Measurements from ENCODE around the gene PLAAT2.

The PLAAT2 gene

DNA sequence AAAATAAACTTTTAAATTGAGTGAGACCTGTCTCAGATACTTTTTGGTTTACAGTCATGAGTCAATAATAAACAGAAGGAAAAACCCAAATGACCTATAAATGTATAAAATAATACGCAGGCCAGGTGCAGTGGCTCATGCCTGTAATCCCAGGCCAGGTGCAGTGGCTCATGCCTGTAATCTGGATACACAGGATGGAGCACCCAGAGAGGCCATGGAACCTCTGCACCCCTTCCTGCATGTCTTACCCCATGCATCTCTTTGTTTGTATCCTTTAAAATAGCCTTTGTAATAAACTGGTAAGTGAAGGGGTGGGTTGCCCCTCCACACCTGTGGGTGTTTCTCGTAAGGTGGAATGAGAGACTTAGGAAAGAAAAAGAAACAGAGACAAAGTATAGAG is 35.5 kb downstream of the PLAAT2 start:
- in situ Hi-C loops (cut with HindIII; ENCODE audit: low sequenced_read_pairs), result no loop called here

DNA sequence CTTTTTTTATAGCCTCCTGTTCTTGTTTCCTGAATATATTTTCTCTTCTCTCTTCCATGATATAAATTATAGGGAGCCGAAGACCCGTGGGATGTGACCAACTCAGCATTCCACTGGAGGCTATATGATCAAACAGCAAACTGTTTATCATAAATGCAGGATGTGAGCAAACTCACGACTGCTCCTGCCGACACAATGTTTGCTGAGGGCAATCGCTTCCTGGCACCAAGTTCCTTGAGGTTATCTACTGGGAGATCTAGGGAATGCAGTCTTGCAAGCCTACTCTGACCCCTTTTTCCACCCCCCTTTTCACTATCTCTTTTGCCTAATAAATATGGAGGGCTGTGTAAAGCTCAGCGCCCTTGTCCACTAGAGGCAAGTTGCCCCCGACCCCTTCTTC is 40.0 kb downstream of the PLAAT2 start:
- in situ Hi-C loops (cut with HindIII; ENCODE audit: low sequenced_read_pairs), result no loop called here

GRCh38 chr11:63521896-63522295 is 41.3 kb downstream of the PLAAT2 start:
- in situ Hi-C loops (cut with HindIII; ENCODE audit: low sequenced_read_pairs), result no loop called here

DNA sequence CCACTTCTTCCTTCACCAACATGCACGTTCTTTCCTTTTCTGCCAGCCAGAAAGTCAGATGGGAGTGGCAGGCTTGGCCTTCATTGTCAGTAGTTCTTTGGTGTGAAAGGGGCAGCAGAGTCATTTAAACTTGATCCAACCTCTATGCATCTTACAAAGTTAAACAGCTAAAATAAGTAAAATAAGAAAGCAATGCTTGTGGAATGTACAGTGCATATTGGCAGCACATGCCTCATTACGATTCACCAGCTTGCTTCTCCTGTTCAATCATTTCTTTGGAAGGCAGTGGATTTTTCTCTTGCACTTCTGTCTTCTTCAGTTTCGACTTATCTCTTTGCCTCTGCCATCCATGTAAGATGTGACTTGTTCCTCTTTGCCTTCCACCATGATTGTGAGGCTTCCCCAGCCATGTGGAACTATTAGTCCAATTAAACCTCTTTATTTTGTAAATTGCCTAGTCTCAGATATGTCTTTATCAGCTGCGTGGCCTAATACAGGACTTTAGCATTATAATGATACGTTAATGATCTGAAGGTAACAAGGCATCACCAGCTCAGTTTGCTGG is 42.5 kb downstream of the PLAAT2 start:
- in situ Hi-C loops (cut with HindIII; ENCODE audit: low sequenced_read_pairs), result no loop called here

DNA sequence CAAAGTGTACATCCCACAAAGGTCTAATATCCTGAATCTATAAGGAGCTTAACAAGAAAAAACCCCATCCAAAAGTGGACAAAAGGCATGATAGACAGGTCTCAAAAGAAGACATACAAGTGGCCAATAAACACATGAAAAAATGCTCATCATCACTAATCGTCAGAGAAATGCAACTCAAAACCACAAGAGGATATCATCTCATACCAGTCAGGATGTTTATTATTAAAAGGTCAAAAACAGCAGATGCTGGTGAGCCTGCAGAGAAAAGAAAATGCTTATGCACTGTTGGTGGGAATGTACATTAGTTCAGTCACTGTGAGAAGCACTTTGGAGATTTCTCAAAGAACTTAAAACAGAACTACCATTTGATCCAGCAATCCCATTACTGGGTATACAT is 44.6 kb downstream of the PLAAT2 start:
- in situ Hi-C loops (cut with HindIII; ENCODE audit: low sequenced_read_pairs), result no loop called here

DNA sequence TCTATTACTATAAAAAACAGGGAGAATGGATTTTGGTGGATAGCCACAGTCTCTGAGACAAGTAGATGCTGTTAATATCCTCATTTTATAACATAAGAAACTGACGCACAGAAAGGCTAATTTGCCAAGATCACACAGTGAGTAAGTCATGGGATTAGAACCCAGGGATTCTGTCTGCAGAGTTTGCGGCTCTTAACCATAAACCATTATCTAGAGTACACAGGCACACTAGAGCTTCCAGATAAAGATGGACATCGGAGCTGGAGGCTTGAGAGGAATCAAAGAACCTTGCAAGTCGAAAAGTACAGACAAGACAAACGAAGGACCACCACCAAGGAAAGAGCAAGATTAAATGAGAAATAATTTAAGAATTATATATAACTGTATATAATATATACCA is 46.0 kb downstream of the PLAAT2 start:
- in situ Hi-C loops (cut with HindIII; ENCODE audit: low sequenced_read_pairs), result no loop called here

- in situ Hi-C loops (cut with HindIII; ENCODE audit: low sequenced_read_pairs), result no loop called here
Measured at GRCh38 chr11:63516109-63516508, 47.1 kb downstream of the PLAAT2 start.

GRCh38 chr11:63512816-63513215 is 50.4 kb downstream of the PLAAT2 start:
- in situ Hi-C loops (cut with HindIII; ENCODE audit: low sequenced_read_pairs), result no loop called here

- in situ Hi-C loops (cut with HindIII; ENCODE audit: low sequenced_read_pairs), result no loop called here
Measured at GRCh38 chr11:63511048-63511748, 52.0 kb downstream of the PLAAT2 start.

DNA sequence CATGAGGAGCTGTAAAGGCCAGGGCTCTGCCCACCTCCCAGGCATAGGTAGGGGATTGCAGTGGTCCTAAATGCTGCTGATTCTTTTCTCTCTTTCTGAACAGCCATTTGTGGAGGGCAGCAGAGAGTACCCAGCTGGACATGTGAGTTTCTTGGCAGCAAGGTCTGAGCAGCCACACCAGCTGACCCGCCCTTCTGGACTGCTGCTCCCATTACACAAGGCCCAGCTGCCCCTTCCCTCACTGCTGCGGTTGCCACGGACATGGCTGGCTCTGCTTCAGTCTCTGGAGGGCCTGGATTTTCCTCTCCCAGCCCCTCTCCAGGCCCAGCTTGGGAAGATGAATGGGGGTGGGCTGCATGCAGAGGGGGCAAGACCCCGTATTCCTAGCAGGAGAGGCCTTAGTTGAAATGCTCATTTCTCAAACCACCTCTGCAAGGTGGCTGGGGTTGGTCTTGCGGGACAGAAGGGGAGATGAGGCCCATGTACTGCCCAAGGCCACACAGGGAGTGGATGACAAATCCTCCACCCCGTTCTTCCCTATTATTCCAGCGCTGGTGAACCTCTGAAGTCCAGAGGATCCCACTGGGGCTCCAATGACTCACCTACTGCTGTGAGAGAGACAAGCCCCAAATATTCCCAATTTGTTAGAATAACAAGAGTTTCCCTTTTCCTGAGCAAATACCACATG is 52.7 kb downstream of the PLAAT2 start:
- in situ Hi-C loops (cut with HindIII; ENCODE audit: low sequenced_read_pairs), result no loop called here

GRCh38 chr11:63508745-63509144 is 54.4 kb downstream of the PLAAT2 start:
- in situ Hi-C loops (cut with HindIII; ENCODE audit: low sequenced_read_pairs), result no loop called here

DNA sequence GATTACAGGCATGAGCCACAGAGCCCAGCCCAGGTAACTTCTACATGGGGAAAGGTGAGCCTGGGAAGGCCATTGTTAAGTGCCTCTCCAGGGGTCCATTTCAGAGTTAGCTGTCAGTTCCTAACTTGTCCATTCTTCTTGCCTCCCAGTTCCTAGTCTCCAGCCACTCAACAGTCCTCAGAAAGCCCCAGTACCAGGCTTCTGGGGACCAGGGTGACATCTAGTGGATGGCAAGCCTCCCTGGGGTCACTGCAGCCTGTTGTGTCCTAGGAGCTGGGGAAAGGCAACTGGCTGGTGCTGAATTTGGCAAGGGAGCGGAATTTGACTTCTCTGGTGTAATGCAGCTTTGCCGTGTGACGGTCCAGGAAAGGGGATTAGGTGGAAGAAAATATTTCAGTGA is 55.2 kb downstream of the PLAAT2 start:
- in situ Hi-C loops (cut with HindIII; ENCODE audit: low sequenced_read_pairs), result no loop called here

GRCh38 chr11:63507511-63507910 is 55.7 kb downstream of the PLAAT2 start:
- in situ Hi-C loops (cut with HindIII; ENCODE audit: low sequenced_read_pairs), result no loop called here

DNA sequence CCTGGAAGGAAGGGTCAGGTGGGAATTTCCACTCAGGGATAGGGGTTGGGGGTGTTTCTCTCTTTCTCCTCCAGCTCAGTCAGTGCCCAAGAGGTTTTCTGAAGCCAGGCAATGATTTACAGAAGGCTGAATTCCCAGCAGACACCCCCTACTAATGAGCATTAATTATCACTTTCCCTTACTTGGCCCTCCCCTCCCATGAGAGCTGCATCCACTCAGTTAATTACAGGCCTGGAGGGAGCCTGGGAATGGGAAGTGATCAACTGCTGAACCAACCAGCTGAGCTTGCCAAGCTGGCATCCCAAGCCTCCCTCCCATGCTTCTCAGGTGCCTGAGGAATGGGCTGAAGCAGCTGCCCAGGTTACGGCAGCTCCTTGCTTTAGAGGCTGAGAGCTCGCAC is 56.3 kb downstream of the PLAAT2 start:
- in situ Hi-C loops (cut with HindIII; ENCODE audit: low sequenced_read_pairs), result no loop called here

DNA sequence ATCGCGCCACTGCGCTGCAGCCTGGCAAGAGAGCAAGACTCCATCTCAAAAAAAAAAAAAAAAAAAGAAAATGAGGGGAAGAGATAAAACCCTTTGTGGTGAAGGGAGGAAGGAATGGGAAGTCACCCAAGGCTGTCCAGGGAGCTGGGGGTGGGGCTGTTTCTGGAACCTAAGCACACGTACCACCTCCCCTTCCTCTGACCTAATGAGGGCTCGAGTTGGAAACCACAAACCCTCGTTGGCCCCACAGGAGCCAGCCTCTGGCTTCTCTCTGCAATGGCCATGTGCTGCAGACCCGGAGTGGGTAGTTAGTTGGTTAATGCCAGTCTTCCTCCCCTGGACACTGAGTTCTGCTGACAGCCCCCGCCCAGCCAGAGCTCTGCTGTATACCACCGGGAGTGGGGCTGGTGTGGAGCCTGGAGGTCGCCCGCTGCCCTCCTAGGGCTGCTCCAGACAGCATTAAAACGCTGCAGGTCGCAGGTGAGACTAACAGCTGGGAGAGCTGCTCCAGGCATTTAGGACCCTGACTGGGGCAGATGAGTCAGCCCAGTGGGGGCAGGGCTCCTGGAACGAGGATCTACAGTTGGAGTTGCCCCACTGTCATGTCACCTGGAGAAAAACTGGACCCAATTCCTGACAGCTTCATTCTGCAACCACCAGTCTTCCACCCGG is 57.2 kb downstream of the PLAAT2 start, which contains the start of gene LGALS12:
TSS of gene LGALS12 (plus strand) at position 228 of the 672 bp plus-strand sequence. CDS start at position 603, 375 bp downstream.
- in situ Hi-C loops (cut with HindIII; ENCODE audit: low sequenced_read_pairs), result no loop called here

DNA sequence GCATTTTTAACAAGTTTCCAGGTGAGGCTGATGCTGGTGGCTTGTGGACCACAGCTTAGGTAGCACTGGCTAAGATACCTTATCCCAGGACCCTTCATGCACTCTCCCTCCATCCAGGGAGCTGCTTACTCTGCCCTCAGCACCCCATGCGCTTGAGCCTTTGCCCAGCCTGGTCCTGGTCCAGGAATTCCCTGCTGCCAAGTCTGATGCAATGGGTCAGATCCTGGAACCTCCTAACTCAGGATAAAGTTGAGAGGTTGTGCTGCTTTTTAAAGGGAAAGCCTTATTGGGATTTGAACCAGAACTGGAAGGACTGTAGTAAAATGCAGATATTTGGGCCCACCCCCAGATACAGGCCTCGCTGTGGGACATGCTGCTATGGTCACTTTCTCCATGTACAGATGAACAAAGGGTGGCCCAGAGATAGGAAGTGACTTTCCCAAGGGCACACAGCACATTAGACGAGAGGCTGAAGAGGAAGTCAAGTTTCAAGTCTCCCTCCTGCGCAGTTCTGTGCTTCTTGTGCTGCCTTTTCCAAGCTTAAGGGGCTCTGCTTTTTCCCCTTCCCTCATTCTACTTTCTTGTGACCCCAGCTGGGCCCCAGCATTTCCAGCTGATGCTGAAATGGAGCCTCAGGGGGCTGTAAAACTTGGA is 58.1 kb downstream of the PLAAT2 start:
- in situ Hi-C loops (cut with HindIII; ENCODE audit: low sequenced_read_pairs), result no loop called here

- in situ Hi-C loops (cut with HindIII; ENCODE audit: low sequenced_read_pairs), result no loop called here
Measured at GRCh38 chr11:63504054-63504453, 59.1 kb downstream of the PLAAT2 start.

DNA sequence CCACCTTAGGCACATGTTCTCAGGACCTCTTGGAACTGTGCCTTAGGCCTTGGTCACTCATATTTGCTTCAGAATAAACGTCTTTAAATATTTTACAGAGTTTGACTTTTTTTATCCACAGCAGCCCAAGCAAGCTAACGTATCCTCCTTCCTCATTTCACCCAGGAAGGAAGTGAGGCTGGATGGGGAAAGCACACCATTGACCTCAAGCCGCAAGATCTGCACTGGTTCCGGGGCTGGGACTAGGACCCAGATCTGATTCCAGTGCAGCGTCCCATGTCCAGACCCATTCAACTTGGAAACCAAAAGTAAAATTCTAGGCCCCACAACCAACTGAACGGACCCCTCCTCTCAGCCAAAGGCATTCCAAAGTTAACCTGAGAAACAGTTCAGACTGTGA is 59.7 kb downstream of the PLAAT2 start:
- in situ Hi-C loops (cut with HindIII; ENCODE audit: low sequenced_read_pairs), result no loop called here

Data from endothelial cell of hepatic sinusoid (primary cell).